Osteocyte (in vitro differentiated cells): ENCODE measurements around the gene GALNT14. TPM values are rescaled to one million over a fixed set of nuclear protein-coding genes. Genes with fewer than 3 reads are reported as not detected.

Experiments
- DNase-seq: peaks from one replicate; pipeline ENCODE4 v3.0.0; 2021; ENCODE audit warnings: mixed read lengths; ENCODE audit not compliant: unreplicated experiment; ENCODE audit errors: extremely low spot score
- H3K27ac Mint-ChIP-seq: one replicate; pipeline ENCODE4 v1.8.0; 2021; ENCODE audit warnings: mild to moderate bottlenecking, mixed read lengths; ENCODE audit not compliant: unreplicated experiment
- H3K27me3 Mint-ChIP-seq: one replicate; pipeline ENCODE4 v1.8.0; 2021; ENCODE audit warnings: mixed read lengths; ENCODE audit not compliant: unreplicated experiment
- H3K36me3 Mint-ChIP-seq: one replicate; pipeline ENCODE4 v1.8.0; 2021; ENCODE audit warnings: mixed read lengths; ENCODE audit not compliant: unreplicated experiment
- H3K4me1 Mint-ChIP-seq: one replicate; pipeline ENCODE4 v1.8.0; 2021; ENCODE audit warnings: mixed read lengths; ENCODE audit not compliant: unreplicated experiment
- H3K4me3 Mint-ChIP-seq: one replicate; pipeline ENCODE4 v1.8.0; 2021; ENCODE audit warnings: mild to moderate bottlenecking, moderate library complexity, mixed read lengths; ENCODE audit not compliant: unreplicated experiment
- H3K9me3 Mint-ChIP-seq: one replicate; pipeline ENCODE4 v1.8.0; 2021; ENCODE audit warnings: mixed read lengths; ENCODE audit not compliant: unreplicated experiment
- total RNA-seq: library from RNA; stranded (reverse); gene quantifications from 2 replicates; pipeline ENCODE4 v1.2.1, GENCODE V29; 2021
- TF ChIP-seq, protein P1 (sequence below): fragments of 200-600 bp; sonication (generic); IDR thresholded peaks from 2 replicates; pipeline ENCODE4 v1.5.0; 2021; ENCODE audit warnings: antibody characterized with exemption, mild to moderate bottlenecking, moderate library complexity

The GALNT14 gene
- total RNA-seq, 1 donor from 2014 or later: 4.1 TPM

GRCh38 chr2:30964334-30965005 lies 173.8 kb downstream of the GALNT14 start:
- no peak for DNase-seq
- Mint-ChIP-seq H3K27ac (no peak overlapping the region), H3K36me3 (no peaks in the 10 kb centered on the region), H3K4me3 (no peak overlapping the region), H3K9me3 (no peaks in the 10 kb centered on the region), H3K4me1 (no peaks in the 10 kb centered on the region), H3K27me3 (no peaks in the 10 kb centered on the region)
- TF ChIP-seq, protein P1, sequence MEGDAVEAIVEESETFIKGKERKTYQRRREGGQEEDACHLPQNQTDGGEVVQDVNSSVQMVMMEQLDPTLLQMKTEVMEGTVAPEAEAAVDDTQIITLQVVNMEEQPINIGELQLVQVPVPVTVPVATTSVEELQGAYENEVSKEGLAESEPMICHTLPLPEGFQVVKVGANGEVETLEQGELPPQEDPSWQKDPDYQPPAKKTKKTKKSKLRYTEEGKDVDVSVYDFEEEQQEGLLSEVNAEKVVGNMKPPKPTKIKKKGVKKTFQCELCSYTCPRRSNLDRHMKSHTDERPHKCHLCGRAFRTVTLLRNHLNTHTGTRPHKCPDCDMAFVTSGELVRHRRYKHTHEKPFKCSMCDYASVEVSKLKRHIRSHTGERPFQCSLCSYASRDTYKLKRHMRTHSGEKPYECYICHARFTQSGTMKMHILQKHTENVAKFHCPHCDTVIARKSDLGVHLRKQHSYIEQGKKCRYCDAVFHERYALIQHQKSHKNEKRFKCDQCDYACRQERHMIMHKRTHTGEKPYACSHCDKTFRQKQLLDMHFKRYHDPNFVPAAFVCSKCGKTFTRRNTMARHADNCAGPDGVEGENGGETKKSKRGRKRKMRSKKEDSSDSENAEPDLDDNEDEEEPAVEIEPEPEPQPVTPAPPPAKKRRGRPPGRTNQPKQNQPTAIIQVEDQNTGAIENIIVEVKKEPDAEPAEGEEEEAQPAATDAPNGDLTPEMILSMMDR: no peak

- no peaks in the 10 kb centered on the region for H3K4me1 Mint-ChIP-seq
- no peak overlapping the region for H3K4me3 Mint-ChIP-seq
- no peak overlapping the region for H3K27ac Mint-ChIP-seq
- no peaks in the 10 kb centered on the region for H3K27me3 Mint-ChIP-seq
- TF ChIP-seq, protein P1: no peak
- no peaks in the 10 kb centered on the region for H3K9me3 Mint-ChIP-seq
- no peaks in the 10 kb centered on the region for H3K36me3 Mint-ChIP-seq
- no peak for DNase-seq
These were observed 175.1 kb downstream of the GALNT14 start for GRCh38 chr2:30963184-30963583.

- no peaks in the 10 kb centered on the region for H3K4me1 Mint-ChIP-seq
- H3K9me3 Mint-ChIP-seq: no peaks in the 10 kb centered on the region
- no peak for DNase-seq
- H3K27me3 Mint-ChIP-seq: no peaks in the 10 kb centered on the region
- H3K27ac Mint-ChIP-seq: no peak overlapping the region
- no peaks in the 10 kb centered on the region for H3K36me3 Mint-ChIP-seq
- TF ChIP-seq, protein P1: no peak
- H3K4me3 Mint-ChIP-seq: no peak overlapping the region
These were observed 178.0 kb downstream of the GALNT14 start for GRCh38 chr2:30960213-30960612.

- DNase-seq: no peak
- Mint-ChIP-seq H3K27me3 (no peaks in the 10 kb centered on the region), H3K27ac (no peak overlapping the region), H3K36me3 (no peaks in the 10 kb centered on the region), H3K4me1 (no peaks in the 10 kb centered on the region), H3K4me3 (no peak overlapping the region), H3K9me3 (no peaks in the 10 kb centered on the region)
- TF ChIP-seq, protein P1: no peak
These were observed 178.6 kb downstream of the GALNT14 start for GRCh38 chr2:30959653-30960052.

- no peak overlapping the region for H3K27ac Mint-ChIP-seq
- no peaks in the 10 kb centered on the region for H3K27me3 Mint-ChIP-seq
- H3K4me3 Mint-ChIP-seq: no peak overlapping the region
- no peaks in the 10 kb centered on the region for H3K4me1 Mint-ChIP-seq
- H3K9me3 Mint-ChIP-seq: no peaks in the 10 kb centered on the region
- no peaks in the 10 kb centered on the region for H3K36me3 Mint-ChIP-seq
- DNase-seq: no peak
- TF ChIP-seq, protein P1: no peak
These were observed 179.3 kb downstream of the GALNT14 start for GRCh38 chr2:30958918-30959265.
